Measurements from ENCODE around the gene GLIS1. TPM values are rescaled to one million over a fixed set of nuclear protein-coding genes. Genes with fewer than 3 reads are reported as not detected.

Gene GLIS1
- total RNA-seq, 4 donors from 2014 or later, result 0.59 to 3.9 (median 0.75) TPM

- Histone ChIP-seq H3K4me3 (no peak overlapping the region), H3K27me3 (no peaks in the 10 kb centered on the region), H3K4me1 (no peaks in the 10 kb centered on the region), H3K36me3 (no peaks in the 10 kb centered on the region), H3K27ac (no peak overlapping the region), H3K9me3 (no peaks in the 10 kb centered on the region)
- TF ChIP-seq EP300 (IDR thresholded peaks at IDR 0.05), result no peak
- TF ChIP-seq POLR2A (IDR thresholded peaks at IDR 0.05), result no peak
- TF ChIP-seq CTCF (IDR thresholded peaks at IDR 0.05), result no peak
- DNase-seq (ENCODE audit: low spot score in 2 of 2), result no peak
- WGBS, 2 donors, result 82 to 83% methylated on average over 22 of the region's 22 CpGs
These were observed 199.0 kb downstream of the GLIS1 start for GRCh38 chr1:53539711-53540603.

- no peak for TF ChIP-seq POLR2A (IDR thresholded peaks at IDR 0.05)
- TF ChIP-seq CTCF (IDR thresholded peaks at IDR 0.05), result no peak
- TF ChIP-seq EP300 (IDR thresholded peaks at IDR 0.05), result no peak
- no peak for DNase-seq (ENCODE audit: low spot score in 2 of 2)
- no peaks in the 10 kb centered on the region for H3K36me3 ChIP-seq
- H3K4me3 ChIP-seq, result no peak overlapping the region
- WGBS, 2 donors, result 76 to 85% methylated on average over 2 of the region's 2 CpGs
- H3K4me1 ChIP-seq, result no peaks in the 10 kb centered on the region
- no peak overlapping the region for H3K27ac ChIP-seq
- no peaks in the 10 kb centered on the region for H3K27me3 ChIP-seq
- H3K9me3 ChIP-seq, result no peaks in the 10 kb centered on the region
These were observed 199.7 kb downstream of the GLIS1 start for GRCh38 chr1:53539226-53539625.

DNA sequence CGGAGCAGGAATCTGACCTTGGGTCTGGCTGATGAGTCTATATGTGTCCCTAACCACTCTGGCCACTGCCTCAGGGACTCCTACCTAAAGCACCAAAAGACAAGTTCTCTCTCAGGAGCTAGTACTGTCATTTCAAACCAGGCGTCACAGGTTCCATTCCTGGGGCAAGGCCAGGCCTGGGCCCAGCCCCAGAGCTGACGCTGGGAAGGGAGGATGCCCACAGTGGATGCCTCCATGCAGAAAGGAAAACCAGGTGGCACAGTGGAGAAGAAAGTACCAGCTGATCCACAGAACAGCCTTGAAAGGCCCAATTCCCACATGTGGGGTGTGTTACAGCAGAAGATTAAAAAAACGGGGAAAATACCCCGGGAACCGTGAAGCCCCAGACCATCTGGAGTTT lies 202.4 kb downstream of the GLIS1 start:
- no peaks in the 10 kb centered on the region for H3K4me1 ChIP-seq
- 69 to 75% methylated on average over 6 of the region's 6 CpGs for WGBS, 2 donors
- no peaks in the 10 kb centered on the region for H3K9me3 ChIP-seq
- H3K4me3 ChIP-seq, result no peak overlapping the region
- no peaks in the 10 kb centered on the region for H3K27me3 ChIP-seq
- H3K27ac ChIP-seq, result no peak overlapping the region
- H3K36me3 ChIP-seq, result no peaks in the 10 kb centered on the region
- TF ChIP-seq CTCF (IDR thresholded peaks at IDR 0.05) (no peak), POLR2A (IDR thresholded peaks at IDR 0.05) (no peak), EP300 (IDR thresholded peaks at IDR 0.05) (no peak)
- no peak for DNase-seq (ENCODE audit: low spot score in 2 of 2)

- no peak for TF ChIP-seq EP300 (IDR thresholded peaks at IDR 0.05)
- no peak overlapping the region for H3K4me3 ChIP-seq
- 88 to 92% methylated on average over 6 to 7 of the region's 7 CpGs for WGBS, 2 donors
- DNase-seq (ENCODE audit: low spot score in 2 of 2), result no peak
- no peaks in the 10 kb centered on the region for H3K9me3 ChIP-seq
- no peak overlapping the region for H3K27ac ChIP-seq
- no peaks in the 10 kb centered on the region for H3K36me3 ChIP-seq
- no peaks in the 10 kb centered on the region for H3K4me1 ChIP-seq
- no peaks in the 10 kb centered on the region for H3K27me3 ChIP-seq
These were observed 203.1 kb downstream of the GLIS1 start for GRCh38 chr1:53535846-53536245.

GRCh38 chr1:53535226-53535625 lies 203.7 kb downstream of the GLIS1 start:
- Histone ChIP-seq H3K27ac (no peak overlapping the region), H3K36me3 (no peaks in the 10 kb centered on the region), H3K4me3 (no peak overlapping the region), H3K27me3 (no peaks in the 10 kb centered on the region), H3K4me1 (no peaks in the 10 kb centered on the region), H3K9me3 (no peaks in the 10 kb centered on the region)
- 89% methylated on average over 2 to 5 of the region's 5 CpGs for WGBS, 2 donors
- no peak for DNase-seq (ENCODE audit: low spot score in 2 of 2)
- TF ChIP-seq POLR2A (IDR thresholded peaks at IDR 0.05) (no peak), EP300 (IDR thresholded peaks at IDR 0.05) (no peak), CTCF (IDR thresholded peaks at IDR 0.05) (no peak)
